Stomach smooth muscle (tissue), 2 donors: Measurements from ENCODE around the gene VARS1.

Source experiments
- H3K27ac ChIP-seq: one replicate; pipeline ENCODE4 v1.7.0; 2013; ENCODE audit warnings: mild to moderate bottlenecking, low read length, inconsistent platforms
- H3K27me3 ChIP-seq, 2 donors: one replicate each; pipeline ENCODE4 v1.7.0; 2013; ENCODE audit warnings: low read length in 2 of 2; ENCODE audit not compliant: insufficient read depth in 2 of 2, control insufficient read depth in 1 of 2
- H3K36me3 ChIP-seq, 2 donors: one replicate each; pipeline ENCODE4 v1.7.0; 2013; ENCODE audit warnings: low read length in 2 of 2; ENCODE audit not compliant: control insufficient read depth in 2 of 2, insufficient read depth in 2 of 2
- H3K4me1 ChIP-seq: one replicate; pipeline ENCODE4 v1.7.0; 2013; ENCODE audit warnings: low read length; ENCODE audit not compliant: control insufficient read depth, insufficient read depth
- H3K4me3 ChIP-seq, 2 donors: one replicate each; pipeline ENCODE4 v1.7.0; 2013; ENCODE audit warnings: low read length in 2 of 2
- H3K9ac ChIP-seq, 2 donors: one replicate each; pipeline ENCODE4 v1.7.0; 2013; ENCODE audit warnings: low read length in 2 of 2, mild to moderate bottlenecking in 1 of 2
- H3K9me3 ChIP-seq, 2 donors: one replicate each; pipeline ENCODE4 v1.7.0; 2013; ENCODE audit warnings: low read length in 2 of 2; ENCODE audit not compliant: control insufficient read depth in 2 of 2
- donor health status: healthy.
- donor health status: Pancreatic carcinoma.

The VARS1 gene

DNA sequence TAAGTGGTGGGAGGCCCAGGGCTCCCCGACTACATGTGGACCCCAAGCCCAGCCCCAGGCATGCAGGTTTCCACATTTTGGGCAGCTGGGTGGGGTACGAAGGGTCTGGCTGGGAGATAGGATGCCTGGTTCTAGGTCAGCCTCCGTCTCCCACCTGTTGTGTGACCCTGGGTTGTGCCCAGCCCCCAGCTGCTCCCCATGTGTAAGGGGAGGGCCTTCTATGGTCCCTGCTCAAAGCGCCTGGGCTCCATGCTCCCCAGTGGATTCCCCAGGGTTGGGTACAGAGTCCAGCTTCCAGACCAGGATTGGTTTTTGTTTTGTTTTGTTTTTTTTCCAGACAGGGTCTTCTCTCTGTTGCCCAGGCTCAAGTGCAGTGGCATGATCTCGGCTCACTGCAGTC is 17.4 kb downstream of the VARS1 start:
- Histone ChIP-seq H3K9me3 (no peaks in the 10 kb centered on the region), H3K27ac (no peak overlapping the region), H3K4me3 (no peak overlapping the region), H3K36me3 (peaks cover 28% of the 10 kb centered on the region in 2 donors), H3K27me3 (no peaks in the 10 kb centered on the region), H3K4me1 (peaks cover 9% of the 10 kb centered on the region), H3K9ac (no peak overlapping the region)

DNA sequence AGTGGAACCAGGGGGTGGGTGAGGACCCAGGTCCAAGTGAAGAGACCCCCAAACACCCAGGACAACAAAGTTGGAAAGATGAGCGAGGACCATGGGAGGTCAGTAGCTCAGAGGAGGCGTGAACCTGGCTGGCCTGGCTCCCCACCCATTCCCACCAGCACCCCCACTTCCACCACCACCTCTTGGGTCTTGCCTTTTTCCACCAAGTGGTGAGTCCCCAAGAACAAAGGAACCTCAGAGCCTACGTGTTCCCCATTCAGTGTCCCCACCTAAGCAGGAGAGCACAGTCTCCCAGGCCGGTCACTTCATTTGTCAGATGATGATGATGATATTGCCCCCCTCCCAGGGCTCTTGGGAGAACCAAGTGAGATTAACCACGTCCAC is 17.9 kb downstream of the VARS1 start:
- H3K27ac ChIP-seq, result no peak overlapping the region
- no peak overlapping the region for H3K4me3 ChIP-seq
- H3K4me1 ChIP-seq, result peaks cover 9% of the 10 kb centered on the region
- H3K9ac ChIP-seq, result no peak overlapping the region
- H3K9me3 ChIP-seq, result no peaks in the 10 kb centered on the region
- H3K27me3 ChIP-seq, result no peaks in the 10 kb centered on the region
- peaks cover 23 to 25% of the 10 kb centered on the region in 2 donors for H3K36me3 ChIP-seq

DNA sequence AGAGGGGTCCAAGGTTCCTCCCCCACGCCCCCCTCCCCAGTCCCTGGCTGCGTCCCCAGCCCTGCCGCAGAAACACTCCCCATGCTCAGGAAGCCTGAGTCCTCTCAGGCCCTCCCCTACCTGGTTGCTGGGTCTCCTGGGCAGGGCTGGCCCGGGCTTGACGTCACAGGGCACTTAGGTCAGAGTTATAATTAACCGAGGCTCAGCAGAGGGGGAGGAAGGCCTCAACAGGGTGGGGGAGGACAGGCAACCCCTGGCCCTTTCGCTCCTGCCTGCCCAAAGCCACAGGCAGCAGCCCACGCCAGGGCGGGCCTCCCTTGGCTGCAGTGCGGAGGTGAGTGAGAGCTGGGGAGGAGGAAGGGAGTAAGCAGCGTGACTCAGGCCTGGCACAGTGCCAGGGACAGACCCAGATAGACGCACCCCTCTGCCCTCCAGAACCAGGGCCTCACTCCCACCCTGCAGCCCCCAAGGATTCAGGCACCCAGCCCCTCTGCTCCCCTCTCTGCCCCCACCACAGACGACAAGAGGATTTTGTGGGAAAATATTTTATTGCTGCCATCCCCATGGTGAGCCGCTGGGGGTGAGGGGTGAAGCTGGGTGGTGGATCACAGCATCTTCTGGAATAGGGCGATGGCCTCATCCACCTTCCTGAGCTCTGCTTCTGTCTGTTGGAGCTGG is 18.4 kb downstream of the VARS1 start, which contains the start of gene VWA7:
TSS of gene VWA7 (minus strand) at position 340 of the 678 bp plus-strand sequence. CDS start 549 bp downstream, outside the sequence.
- H3K4me1 ChIP-seq, result peaks cover 9% of the 10 kb centered on the region
- no peaks in the 10 kb centered on the region for H3K27me3 ChIP-seq
- no peaks in the 10 kb centered on the region for H3K9me3 ChIP-seq
- H3K36me3 ChIP-seq, result peaks cover 19 to 21% of the 10 kb centered on the region in 2 donors
- H3K4me3 ChIP-seq, result no peak within 1 kb of the TSS
- peak within 1 kb of the TSS in 1 of 2 donors; percentile 36 for H3K9ac ChIP-seq
- H3K27ac ChIP-seq, result no peak within 1 kb of the TSS

DNA sequence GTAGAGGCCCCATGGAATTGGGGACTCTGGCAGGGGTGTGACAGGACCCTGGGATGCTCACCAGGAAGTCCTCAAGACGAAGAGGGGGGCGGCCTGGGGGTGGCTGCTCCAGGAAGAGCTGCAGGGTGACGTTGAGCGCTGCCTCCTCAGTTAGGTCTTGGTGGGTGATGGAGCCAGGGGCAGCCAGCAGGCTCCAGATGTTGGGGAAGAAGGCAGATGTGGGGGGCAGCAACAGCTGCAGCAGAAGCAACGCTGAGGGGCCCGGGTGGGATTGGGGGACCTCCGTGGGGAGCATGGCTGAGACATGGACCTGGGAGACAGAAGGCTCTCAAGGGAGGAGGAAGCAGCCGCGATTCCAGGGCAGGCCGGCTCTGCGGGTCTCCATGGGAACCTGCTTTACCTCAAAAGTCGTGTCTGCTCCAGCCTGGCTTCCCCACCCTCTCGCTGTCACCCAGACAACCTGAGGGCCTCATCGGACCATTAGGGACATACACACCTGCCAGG is 19.0 kb downstream of the VARS1 start:
- no peaks in the 10 kb centered on the region for H3K27me3 ChIP-seq
- no peak overlapping the region for H3K4me3 ChIP-seq
- peaks cover 9% of the 10 kb centered on the region for H3K4me1 ChIP-seq
- no peaks in the 10 kb centered on the region for H3K9me3 ChIP-seq
- H3K9ac ChIP-seq, result peak overlapping the region in 1 of 2 donors; percentile 36
- H3K27ac ChIP-seq, result no peak overlapping the region
- H3K36me3 ChIP-seq, result peaks cover 15 to 17% of the 10 kb centered on the region in 2 donors

DNA sequence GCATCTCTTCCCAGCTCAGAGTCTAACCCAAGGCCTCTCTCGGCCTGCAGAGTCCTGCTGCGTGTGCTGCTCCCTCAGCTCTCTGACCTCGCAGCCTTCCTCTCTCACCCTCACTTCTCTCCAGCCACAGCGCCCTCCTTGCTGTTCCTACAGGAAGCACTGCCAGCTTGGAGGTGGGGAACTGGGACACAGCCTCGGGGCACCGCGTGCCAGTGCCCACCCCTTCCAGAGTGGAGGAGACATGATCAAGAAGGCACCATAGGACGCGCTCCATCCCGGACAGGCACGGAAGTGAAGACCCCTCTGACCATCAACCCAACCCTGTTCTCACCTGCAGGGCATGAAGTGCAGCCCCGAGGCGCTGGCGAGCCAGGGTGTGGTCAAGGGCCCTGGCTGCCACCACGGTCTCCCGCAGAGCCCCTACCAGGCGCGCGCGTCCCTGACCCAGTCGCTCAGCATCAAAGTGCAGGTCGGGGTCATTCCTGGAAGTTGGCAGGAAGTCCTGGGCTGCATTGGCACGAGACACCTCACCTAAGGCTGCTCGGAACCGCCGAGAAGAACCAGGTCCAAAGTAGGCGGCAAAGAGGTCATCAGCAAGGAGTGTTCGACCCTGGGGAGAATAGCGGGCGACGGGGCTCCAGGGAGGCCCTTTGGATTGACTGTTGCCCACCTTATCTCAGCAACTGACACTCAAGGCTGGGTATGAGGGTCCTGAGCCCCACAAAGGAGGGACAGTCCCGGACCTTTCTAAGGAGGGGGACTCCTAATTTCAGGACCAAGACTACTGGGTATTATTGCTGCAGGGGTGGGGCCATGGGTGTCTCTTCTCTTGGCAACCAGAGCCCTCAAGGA is 19.7 kb downstream of the VARS1 start:
- no peak overlapping the region for H3K4me3 ChIP-seq
- no peaks in the 10 kb centered on the region for H3K9me3 ChIP-seq
- H3K4me1 ChIP-seq, result peaks cover 9% of the 10 kb centered on the region
- H3K36me3 ChIP-seq, result peaks cover 13 to 17% of the 10 kb centered on the region in 2 donors
- H3K9ac ChIP-seq, result no peak overlapping the region
- H3K27ac ChIP-seq, result no peak overlapping the region
- no peaks in the 10 kb centered on the region for H3K27me3 ChIP-seq

DNA sequence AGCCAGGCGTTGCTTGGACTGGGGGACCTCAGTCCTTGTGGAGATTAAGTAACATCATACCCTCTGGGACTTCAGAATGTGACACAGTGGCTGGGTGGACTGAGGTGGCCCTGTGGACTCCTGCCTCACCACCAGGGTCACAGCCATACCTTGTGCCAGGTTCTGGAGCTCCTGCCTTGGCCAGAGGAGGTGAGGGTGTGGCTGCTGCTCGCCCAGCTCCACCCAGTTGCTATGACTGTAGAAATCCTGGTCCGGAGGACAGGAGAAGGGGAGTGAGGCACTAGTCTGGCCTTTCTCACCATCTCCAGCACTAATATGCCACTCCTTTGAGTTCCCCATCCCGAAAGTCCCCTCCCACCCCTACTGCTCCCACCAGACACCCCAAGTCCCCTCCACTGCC is 20.4 kb downstream of the VARS1 start:
- Histone ChIP-seq H3K27ac (no peak overlapping the region), H3K9me3 (no peaks in the 10 kb centered on the region), H3K36me3 (peaks cover 6 to 10% of the 10 kb centered on the region in 2 donors), H3K4me3 (no peak overlapping the region), H3K4me1 (peaks cover 9% of the 10 kb centered on the region), H3K9ac (no peak overlapping the region), H3K27me3 (no peaks in the 10 kb centered on the region)

DNA sequence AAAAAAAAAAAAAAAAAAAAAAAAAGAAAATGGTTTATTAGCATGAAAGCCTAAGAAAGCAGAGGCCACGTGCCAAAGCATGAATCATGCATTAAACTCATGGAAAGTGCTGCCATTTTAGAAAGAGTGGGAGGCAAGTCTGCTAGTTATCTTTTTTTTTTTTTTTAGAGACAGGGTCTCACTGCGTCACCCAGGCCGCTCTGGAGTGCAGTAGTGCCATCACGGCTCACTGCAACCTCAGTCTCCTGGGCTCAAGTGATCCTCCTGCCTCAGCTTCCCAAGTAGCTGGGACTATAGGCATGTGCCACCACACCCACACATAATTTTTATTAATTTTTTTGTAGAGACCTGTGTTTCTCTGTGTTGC is 23.6 kb downstream of the VARS1 start:
- no peak overlapping the region for H3K27ac ChIP-seq
- H3K27me3 ChIP-seq, result no peaks in the 10 kb centered on the region

DNA sequence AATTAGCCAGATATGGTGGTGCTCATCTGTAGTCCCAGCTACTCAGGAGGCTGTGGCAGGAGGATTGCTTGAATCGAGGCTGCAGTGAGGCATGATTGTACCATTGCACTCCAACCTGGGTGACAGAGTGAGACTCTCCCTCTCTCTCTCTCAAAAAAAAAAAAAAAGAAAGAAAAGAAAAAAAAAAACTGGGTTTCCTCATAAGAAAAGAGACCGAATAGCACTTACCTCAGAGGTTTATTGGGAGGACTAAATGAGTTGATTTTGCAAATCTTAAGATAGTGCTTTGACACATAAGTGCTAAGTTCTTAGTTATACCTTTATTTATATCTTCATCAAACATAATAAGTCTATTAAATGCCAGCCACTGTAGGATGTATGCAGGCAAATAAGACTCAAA is 24.7 kb downstream of the VARS1 start:
- Histone ChIP-seq H3K36me3 (no peaks in the 10 kb centered on the region), H3K27me3 (peaks cover 3 to 8% of the 10 kb centered on the region in 2 donors), H3K4me3 (no peak overlapping the region), H3K9me3 (no peaks in the 10 kb centered on the region), H3K27ac (no peak overlapping the region), H3K4me1 (peaks cover 6% of the 10 kb centered on the region), H3K9ac (no peak overlapping the region)

More for the DNA sequence above, 23.6 kb downstream of the VARS1 start:
- Histone ChIP-seq H3K4me3 (no peak overlapping the region), H3K9ac (no peak overlapping the region), H3K36me3 (no peaks in the 10 kb centered on the region), H3K4me1 (peaks cover 6% of the 10 kb centered on the region), H3K9me3 (no peaks in the 10 kb centered on the region)

DNA sequence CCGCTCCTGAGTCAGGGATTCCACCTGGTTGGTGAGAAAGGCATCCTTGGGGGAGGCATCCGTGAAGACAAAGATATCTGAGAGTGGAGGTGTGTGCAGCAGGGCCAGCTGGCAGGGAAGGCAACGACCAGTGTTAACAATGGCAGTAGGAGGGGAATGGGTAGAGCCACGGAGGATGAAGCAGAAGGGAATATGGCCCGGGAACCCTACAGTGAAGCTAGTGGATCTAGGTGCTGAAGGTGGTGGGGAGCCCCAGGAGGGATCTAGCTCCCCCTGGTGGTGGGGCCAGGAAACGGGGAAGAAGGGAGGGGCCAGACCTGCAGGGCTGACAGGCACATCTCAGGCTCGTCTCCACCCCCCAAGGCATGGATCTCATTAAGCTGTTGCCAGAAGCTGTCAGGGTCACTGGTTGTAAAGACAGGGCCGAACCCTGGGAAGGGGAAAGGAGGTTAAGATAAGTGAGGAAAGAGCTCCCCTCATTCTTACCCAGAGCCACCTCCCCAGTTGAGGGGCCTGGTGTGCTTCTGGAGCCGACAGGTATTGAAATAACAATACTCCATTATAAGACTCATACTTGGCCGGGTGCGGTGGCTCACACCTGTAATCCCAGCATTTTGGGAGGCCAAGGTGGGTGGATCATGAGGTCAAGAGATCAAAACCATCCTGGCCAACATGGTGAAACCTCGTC is 25.7 kb downstream of the VARS1 start:
- Histone ChIP-seq H3K27ac (no peak overlapping the region), H3K9me3 (no peaks in the 10 kb centered on the region), H3K36me3 (no peaks in the 10 kb centered on the region), H3K4me3 (no peak overlapping the region), H3K27me3 (peaks cover 3 to 9% of the 10 kb centered on the region in 2 donors), H3K4me1 (peaks cover 6% of the 10 kb centered on the region), H3K9ac (no peak overlapping the region)

DNA sequence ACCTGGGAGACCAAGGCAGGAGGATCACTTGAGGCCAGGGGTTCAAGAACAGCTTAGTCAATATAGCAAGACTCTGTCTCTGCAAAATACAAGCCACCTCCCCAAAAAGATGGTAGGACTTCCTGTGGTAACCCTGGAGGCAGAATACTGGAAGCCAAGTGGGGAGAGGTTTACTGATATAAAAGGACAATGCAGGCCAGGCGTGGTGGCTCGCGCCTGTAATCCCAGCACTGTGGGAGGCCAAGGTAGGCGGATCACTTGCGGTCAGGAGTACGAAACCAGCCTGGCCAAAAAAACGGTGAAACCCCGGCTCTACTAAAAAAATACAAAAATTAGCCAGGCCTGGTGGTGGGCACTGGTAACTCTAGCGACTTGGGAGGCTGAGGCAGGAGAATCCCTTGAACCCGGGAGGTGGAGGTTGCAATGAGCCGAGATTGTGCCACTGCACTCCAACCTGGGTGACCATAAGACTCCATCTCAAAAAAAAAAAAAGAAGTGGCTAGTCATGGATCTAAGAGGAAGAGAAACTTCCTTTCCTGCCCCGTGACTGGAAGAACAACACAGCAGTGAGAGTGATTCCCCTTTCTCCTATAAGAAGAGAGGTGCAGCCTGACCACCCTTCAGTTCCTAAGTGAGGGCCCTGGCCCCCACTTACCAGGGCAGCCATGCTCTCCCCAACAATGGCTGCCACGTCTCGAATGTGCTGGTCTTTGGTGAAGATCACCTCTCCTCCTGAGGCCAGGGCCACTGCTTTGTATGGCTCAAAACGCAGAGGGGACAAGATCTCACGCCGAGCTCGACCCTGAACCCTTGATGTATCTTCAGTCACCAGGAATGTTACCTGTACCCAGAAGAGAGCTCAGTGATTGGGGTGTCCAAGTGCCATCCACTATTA is 26.9 kb downstream of the VARS1 start:
- no peak overlapping the region for H3K27ac ChIP-seq
- H3K4me3 ChIP-seq, result no peak overlapping the region
- H3K9me3 ChIP-seq, result no peaks in the 10 kb centered on the region
- peaks cover 6% of the 10 kb centered on the region for H3K4me1 ChIP-seq
- H3K9ac ChIP-seq, result no peak overlapping the region
- H3K36me3 ChIP-seq, result no peaks in the 10 kb centered on the region
- H3K27me3 ChIP-seq, result peaks cover 3 to 9% of the 10 kb centered on the region in 2 donors
